MM.1S (cell line): ENCODE data around the gene POLN.

ENCODE experiments used
- DNase-seq: peaks from one replicate; pipeline ENCODE4 v3.0.0-alpha.2; 2015
- H2AFZ ChIP-seq: fragments of 300-600 bp; sonication (generic); 2 replicates; pipeline ENCODE4 v1.6.0; 2016; ENCODE audit warnings: antibody characterized with exemption, low read length
- H3F3A ChIP-seq: fragments of 300-600 bp; sonication (generic); 2 replicates; pipeline ENCODE4 v1.6.1; 2016; ENCODE audit warnings: mild to moderate bottlenecking, antibody characterized with exemption, low read length, moderate library complexity, mixed read lengths; ENCODE audit not compliant: insufficient read depth
- H3K27ac ChIP-seq: fragments of 300-600 bp; sonication (generic); 2 replicates; pipeline ENCODE4 v1.5.1; 2016; ENCODE audit warnings: mild to moderate bottlenecking, low read length
- H3K27me3 ChIP-seq: fragments of 300-600 bp; sonication (generic); replicated peaks from 2 replicates; pipeline ENCODE4 v1.6.0; 2016; ENCODE audit warnings: low read length; ENCODE audit not compliant: insufficient read depth
- H3K36me3 ChIP-seq: fragments of 300-600 bp; sonication (generic); replicated peaks from 2 replicates; pipeline ENCODE4 v1.6.1; 2016; ENCODE audit warnings: mild to moderate bottlenecking, low read length, mixed read lengths; ENCODE audit not compliant: insufficient read depth
- H3K4me1 ChIP-seq: fragments of 300-600 bp; sonication (generic); 2 replicates; pipeline ENCODE4 v1.6.1; 2016; ENCODE audit warnings: low read length, mixed read lengths
- H3K4me2 ChIP-seq: fragments of 300-600 bp; sonication (generic); 2 replicates; pipeline ENCODE4 v1.6.0; 2016; ENCODE audit warnings: low read depth, low read length
- H3K4me3 ChIP-seq: fragments of 300-600 bp; sonication (generic); 2 replicates; pipeline ENCODE4 v1.5.1; 2016; ENCODE audit warnings: low read length, mixed read lengths
- H3K79me2 ChIP-seq: fragments of 300-600 bp; sonication (generic); 2 replicates; pipeline ENCODE4 v1.6.1; 2016; ENCODE audit warnings: mixed run types, low read length, mixed read lengths
- H3K9ac ChIP-seq: fragments of 300-600 bp; sonication (generic); 2 replicates; pipeline ENCODE4 v1.6.1; 2016; ENCODE audit warnings: low read length, mixed read lengths
- H3K9me2 ChIP-seq: fragments of 300-600 bp; sonication (generic); replicated peaks from 2 replicates; pipeline ENCODE4 v1.6.1; 2016; ENCODE audit warnings: mild to moderate bottlenecking, low read length, mixed read lengths; ENCODE audit not compliant: insufficient read depth
- H3K9me3 ChIP-seq: fragments of 300-600 bp; sonication (generic); replicated peaks from 2 replicates; pipeline ENCODE4 v1.6.1; 2016; ENCODE audit warnings: mild to moderate bottlenecking, low read length, mixed read lengths; ENCODE audit not compliant: insufficient read depth
- H4K20me1 ChIP-seq: fragments of 300-600 bp; sonication (generic); 2 replicates; pipeline ENCODE4 v1.6.1; 2016; ENCODE audit warnings: mild to moderate bottlenecking, low read length, moderate library complexity, mixed read lengths; ENCODE audit not compliant: insufficient read depth
- EZH2 ChIP-seq: fragments of 300-600 bp; sonication (generic); optimal IDR thresholded peaks from 2 replicates; pipeline ENCODE3; 2017; ENCODE audit warnings: low read depth, mild to moderate bottlenecking, antibody characterized with exemption, low read length, mixed read lengths
- EZH2phosphoT487 ChIP-seq: fragments of 300-600 bp; sonication (generic); IDR thresholded peaks from 2 replicates; pipeline ENCODE4 v1.6.1; 2018; ENCODE audit warnings: antibody characterized with exemption, low read length
- TF ChIP-seq, protein P1 (sequence below): fragments of 300-600 bp; sonication (generic); IDR thresholded peaks from 2 replicates; pipeline ENCODE4 v1.5.1; 2016; ENCODE audit warnings: antibody characterized with exemption, low read length, mixed read lengths

Gene POLN

DNA sequence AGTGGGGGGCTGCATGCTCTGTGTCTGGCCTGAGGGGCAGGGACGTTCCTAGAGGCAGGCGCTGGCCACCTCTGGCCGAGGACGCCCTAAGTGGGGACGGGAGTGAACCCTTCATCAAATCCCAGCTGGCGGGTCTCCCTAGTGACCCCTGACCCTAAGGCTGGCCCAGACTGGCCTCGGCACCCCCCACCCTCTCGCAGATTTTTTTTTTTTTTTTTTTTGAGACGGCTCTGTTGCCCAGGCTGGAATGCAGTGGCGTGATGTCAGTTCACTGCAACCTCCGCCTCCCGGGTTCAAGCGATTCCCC is 21.0 kb upstream of the POLN start:
- Histone ChIP-seq H3K27ac (peak overlapping the region; percentile 62; the same call in 1 of the 2 replicates), H3K4me1 (peaks cover 25% of the 10 kb centered on the region), H2AFZ (peak overlapping the region; percentile 96), H4K20me1 (no peaks in the 10 kb centered on the region), H3K79me2 (peaks cover 23% of the 10 kb centered on the region), H3K9me2 (no peaks in the 10 kb centered on the region), H3K27me3 (no peaks in the 10 kb centered on the region), H3K4me3 (peak overlapping the region; percentile 74), H3K4me2 (peak overlapping the region; percentile 99), H3K36me3 (no peaks in the 10 kb centered on the region), H3F3A (peaks cover 17% of the 10 kb centered on the region), H3K9ac (peak overlapping the region; percentile 89), H3K9me3 (no peaks in the 10 kb centered on the region)
- DNase-seq = no peak
- TF ChIP-seq EZH2 = no peak
- TF ChIP-seq, protein P1, sequence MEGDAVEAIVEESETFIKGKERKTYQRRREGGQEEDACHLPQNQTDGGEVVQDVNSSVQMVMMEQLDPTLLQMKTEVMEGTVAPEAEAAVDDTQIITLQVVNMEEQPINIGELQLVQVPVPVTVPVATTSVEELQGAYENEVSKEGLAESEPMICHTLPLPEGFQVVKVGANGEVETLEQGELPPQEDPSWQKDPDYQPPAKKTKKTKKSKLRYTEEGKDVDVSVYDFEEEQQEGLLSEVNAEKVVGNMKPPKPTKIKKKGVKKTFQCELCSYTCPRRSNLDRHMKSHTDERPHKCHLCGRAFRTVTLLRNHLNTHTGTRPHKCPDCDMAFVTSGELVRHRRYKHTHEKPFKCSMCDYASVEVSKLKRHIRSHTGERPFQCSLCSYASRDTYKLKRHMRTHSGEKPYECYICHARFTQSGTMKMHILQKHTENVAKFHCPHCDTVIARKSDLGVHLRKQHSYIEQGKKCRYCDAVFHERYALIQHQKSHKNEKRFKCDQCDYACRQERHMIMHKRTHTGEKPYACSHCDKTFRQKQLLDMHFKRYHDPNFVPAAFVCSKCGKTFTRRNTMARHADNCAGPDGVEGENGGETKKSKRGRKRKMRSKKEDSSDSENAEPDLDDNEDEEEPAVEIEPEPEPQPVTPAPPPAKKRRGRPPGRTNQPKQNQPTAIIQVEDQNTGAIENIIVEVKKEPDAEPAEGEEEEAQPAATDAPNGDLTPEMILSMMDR = no peak
- no peak for TF ChIP-seq EZH2phosphoT487

DNA sequence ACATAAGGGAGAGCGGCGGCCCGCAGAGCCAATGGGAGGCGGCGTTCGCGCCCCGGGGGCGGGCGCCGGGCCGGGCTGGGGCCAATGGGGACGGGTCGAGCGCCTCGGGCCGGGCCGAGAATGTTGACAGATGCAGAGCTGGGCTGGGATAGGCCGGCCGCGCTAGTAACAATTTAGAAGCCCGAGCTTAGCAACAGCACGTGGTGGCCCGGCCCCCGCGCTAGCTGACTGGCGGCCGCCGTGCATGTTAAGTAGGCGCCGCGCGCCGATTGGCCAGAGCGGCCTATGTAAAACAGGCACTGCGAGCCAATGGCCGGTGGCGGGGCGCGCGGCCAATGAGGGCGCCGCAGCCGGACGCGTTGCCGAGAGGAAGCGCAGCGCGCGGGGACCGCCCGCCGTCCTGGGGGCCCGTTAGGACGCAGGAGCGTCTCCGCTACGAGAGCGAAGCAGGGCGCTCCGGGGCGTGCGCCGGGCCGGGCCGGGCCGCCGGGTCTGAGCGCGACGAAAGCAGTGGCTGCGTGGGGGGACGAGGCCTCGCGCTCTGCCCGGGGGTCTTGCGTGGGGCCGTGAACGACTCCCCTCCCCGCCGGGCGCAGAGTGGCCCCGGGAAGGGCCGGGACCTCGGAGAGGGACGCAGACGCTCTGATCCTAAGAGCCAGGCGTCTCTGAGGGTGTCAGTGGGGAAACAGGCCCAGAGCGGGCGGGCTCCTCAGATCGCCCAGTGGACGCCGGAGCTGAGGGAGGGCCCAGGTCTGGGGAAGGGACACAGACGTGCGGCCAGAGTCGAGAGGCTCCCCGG is 20.4 kb upstream of the POLN start:
- peak overlapping the region; percentile 96 for H2AFZ ChIP-seq

DNA sequence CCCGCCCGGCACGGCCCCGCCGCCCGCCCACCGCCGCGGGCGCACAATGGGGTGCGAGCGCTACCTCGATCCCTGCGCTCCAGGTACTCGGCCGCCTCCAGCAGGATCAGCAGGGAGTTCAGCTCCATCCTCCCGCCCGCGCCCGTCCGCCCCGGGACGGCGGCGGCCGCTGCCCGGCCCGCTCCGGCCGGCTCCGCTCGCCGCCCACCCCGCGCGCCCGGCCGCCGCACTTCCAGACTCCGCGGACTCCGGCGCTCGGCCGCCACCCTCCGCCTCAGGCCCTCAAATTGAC is 19.9 kb upstream of the POLN start, which contains the start of gene MXD4:
TSS of gene MXD4 (minus strand) at position 257 of the 292 bp plus-strand sequence. CDS start at position 128, 129 bp downstream.
- no peaks in the 10 kb centered on the region for H4K20me1 ChIP-seq
- H3K9me2 ChIP-seq = no peaks in the 10 kb centered on the region
- peak within 1 kb of the TSS; percentile 89 for H3K9ac ChIP-seq
- H3F3A ChIP-seq = peaks cover 17% of the 10 kb centered on the region
- peak within 1 kb of the TSS; percentile 62; the same call in 1 of the 2 replicates for H3K27ac ChIP-seq
- peak within 1 kb of the TSS; percentile 86 for H3K4me3 ChIP-seq
- peaks cover 25% of the 10 kb centered on the region for H3K4me1 ChIP-seq
- H3K9me3 ChIP-seq = no peaks in the 10 kb centered on the region
- TF ChIP-seq EZH2 (no peak), EZH2phosphoT487 (no peak)
- TF ChIP-seq, protein P1 = no peak
- H3K4me2 ChIP-seq = peak within 1 kb of the TSS; percentile 99
- no peaks in the 10 kb centered on the region for H3K36me3 ChIP-seq
- H3K79me2 ChIP-seq = peaks cover 23% of the 10 kb centered on the region
- no peak for DNase-seq
- peak within 1 kb of the TSS; percentile 96 for H2AFZ ChIP-seq
- H3K27me3 ChIP-seq = no peaks in the 10 kb centered on the region

More for the DNA sequence above, 20.4 kb upstream of the POLN start:
- Histone ChIP-seq H3K79me2 (peaks cover 23% of the 10 kb centered on the region), H3K27ac (peak overlapping the region; percentile 62; the same call in 1 of the 2 replicates), H3K4me1 (peaks cover 25% of the 10 kb centered on the region), H4K20me1 (no peaks in the 10 kb centered on the region), H3K27me3 (no peaks in the 10 kb centered on the region), H3K9me2 (no peaks in the 10 kb centered on the region), H3K36me3 (no peaks in the 10 kb centered on the region), H3F3A (peaks cover 17% of the 10 kb centered on the region), H3K9ac (peak overlapping the region; percentile 89), H3K9me3 (no peaks in the 10 kb centered on the region), H3K4me2 (peak overlapping the region; percentile 99), H3K4me3 (peak overlapping the region; percentile 74)
- DNase-seq = peak; percentile 99
- TF ChIP-seq EZH2phosphoT487 (no peak), EZH2 (no peak)
- TF ChIP-seq, protein P1 = no peak
